HG03175 (cell line): ENCODE measurements around the gene FGF21.

Experiments used
- ATAC-seq: cut with Tn5 transposase; IDR thresholded peaks from one replicate; pipeline ENCODE4 v1.9.1; 2021; ENCODE audit warnings: mild to moderate bottlenecking, moderate library complexity; ENCODE audit not compliant: unreplicated experiment

Gene FGF21

DNA sequence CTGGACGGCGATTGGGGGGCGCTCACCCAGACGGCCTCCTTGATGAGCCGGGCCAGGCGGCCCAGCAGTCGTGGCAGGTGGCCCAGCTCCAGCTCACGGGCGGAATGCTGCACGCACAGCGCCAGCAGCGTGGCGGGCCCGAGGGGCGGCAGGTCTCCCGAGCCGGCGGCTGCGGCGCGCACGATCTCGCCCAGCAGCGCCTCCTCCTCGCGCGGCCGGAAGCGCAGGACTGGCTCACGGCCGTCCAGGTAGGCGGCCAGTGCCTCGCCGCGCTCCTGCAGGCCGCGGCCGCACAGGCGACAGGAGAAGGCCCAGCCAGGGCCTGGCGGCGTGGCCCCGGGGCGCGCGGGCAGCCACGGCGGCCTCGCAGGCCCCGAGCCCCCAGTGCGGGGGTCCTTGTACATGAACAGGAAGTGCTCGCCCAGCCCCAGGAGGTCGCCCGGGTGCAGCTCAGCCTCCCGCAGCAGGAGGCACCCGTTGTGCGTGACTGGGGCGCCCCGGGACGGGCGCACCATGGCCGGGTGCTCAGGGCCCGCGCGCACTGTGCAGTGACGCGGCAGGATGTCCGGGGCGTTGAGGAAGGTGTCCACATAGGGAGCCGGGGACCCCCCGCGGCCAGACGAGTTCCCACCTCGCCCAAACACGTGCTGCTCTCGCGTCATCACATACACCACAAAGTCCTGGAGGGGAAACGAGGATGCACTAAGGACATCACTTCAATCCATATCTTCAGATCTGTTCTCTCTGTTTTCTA lies 26.2 kb upstream of the FGF21 start:
- no peak for ATAC-seq

DNA sequence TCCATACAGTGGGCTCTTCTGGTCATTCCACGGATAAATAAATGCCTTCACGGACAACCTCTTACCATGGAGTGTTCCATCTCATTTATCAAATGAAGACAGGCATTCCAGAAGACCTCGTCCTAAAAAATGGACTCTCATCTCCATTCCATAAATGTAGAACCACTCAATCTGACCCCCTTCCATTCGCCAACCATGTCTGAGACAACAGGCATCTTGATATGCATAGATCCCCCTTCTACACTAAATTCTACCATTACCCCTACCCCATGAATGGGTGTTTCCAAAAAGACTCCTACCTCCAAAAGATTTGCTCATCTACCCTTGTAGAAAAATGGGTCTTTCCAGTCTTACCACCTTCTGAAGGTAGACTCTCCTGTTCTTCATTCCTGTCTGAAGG lies 23.9 kb upstream of the FGF21 start:
- ATAC-seq, result no peak

DNA sequence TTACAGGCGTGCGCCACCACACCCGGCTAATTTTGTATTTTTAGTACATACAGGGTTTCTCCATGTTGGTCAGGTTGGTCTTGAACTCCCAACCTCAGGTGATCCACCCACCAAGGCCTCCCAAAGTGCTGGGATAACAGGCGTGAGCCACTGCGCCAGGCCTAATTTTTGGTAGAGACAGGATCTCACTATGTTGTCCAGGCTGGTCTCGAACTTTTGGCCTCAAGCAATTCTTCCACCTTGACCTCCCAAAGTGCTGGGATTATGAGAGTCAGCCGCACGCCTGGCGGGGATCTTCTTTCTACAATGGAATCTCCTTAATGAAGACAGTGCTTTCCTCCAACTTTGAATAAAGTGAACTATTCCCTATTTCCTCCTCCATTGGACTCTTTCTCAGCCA lies 20.7 kb upstream of the FGF21 start:
- ATAC-seq, result no peak

DNA sequence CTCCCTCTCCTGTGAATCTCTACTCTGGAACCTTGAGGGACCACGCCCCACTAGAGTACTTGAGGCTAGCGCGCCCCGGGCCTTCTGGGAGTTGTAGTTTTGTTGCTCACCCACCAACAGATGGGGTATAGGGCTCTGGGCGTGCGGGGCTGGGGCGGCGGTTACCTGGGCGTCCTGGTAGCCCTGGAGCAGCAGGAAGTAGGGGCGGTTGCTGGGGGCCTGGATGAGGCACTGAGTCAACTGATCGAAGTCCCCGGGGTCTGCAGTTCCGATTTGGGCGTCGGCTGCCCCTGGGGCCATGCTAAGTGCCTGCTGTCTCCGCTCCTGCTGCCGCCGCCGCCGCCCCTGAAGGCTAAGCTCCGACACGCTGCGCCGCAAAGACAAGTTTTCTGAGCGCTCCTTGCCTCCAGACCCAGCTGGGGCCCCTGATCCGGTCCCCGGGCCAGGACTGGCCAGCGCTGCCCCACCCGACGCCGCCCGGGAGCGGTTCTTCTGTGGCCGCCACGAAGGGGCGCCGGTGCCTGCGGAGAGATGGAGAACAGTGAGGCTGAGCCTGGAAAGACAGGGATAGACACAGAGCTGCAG lies 20.2 kb upstream of the FGF21 start:
- no peak for ATAC-seq

DNA sequence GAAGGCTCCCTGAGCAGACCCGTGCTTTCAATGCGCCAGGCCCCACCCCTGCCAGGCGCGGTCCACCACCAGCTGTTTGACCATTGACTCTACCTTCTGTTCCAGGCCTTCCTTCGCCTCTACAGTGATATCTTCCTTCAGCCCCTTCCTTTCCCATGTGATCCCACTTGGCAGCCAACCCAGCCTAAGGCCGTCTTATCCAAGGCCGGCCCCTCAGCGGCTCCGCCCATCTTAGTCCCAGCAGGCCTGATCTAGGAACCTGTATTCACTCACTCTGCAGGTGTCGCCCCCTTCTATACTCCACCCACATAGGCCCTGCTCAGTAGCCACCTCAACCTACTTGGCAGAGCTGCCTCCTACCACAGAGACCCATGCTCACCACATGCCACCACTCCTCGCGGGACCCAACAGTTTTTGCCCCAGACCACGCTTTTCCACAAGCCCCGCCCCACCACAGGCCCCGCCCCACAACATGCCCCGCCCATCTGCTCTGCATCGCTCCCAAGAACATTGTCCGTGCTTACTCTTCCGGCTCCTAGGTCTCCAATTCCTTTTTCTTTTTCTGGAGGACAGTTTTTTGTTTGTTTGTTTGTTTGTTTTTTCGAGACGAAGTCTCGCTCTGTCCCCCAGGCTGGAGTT lies 17.8 kb upstream of the FGF21 start:
- no peak for ATAC-seq

DNA sequence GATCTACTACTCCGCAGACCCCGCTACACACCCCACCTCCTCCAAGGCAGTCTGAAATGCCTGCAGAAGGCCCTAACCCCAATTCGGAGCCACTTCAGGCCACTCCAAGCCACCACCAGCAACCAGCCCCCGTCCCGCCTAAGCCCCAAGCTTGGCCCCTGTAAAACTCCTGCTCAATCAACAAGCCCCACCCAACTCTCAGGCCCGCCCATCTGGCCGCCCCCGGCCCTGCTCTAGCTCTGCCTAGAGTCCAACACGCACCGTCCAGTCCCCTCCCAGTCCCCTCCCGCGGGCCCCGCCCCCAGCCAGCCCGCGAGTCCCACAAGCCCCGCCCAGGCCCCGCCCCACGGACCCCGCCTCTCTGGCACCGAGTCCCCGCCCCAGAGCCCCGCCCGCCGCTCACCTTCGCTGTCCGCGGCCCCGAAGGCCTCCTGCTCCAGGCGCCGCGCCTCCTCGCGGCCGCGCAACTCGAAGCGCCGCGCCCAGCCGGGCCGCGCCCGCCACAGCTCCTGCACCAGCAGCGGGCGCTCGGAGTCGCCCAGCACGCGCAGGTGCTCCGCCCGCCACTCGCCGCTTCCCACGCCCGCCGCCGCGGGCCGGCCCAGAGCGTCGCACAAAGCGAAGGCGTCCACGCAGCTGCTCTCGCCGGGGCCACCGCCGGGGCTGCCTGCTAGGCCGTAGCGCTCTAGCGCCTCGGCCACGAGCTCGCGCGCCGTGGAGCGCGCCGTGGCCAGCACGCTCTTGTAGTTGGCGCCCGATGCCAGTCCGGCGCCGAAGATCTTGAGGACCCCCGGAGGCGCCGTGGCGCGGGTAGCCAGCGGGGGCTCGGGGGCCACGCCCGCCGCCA lies 16.5 kb upstream of the FGF21 start:
- peak; percentile 82 for ATAC-seq

DNA sequence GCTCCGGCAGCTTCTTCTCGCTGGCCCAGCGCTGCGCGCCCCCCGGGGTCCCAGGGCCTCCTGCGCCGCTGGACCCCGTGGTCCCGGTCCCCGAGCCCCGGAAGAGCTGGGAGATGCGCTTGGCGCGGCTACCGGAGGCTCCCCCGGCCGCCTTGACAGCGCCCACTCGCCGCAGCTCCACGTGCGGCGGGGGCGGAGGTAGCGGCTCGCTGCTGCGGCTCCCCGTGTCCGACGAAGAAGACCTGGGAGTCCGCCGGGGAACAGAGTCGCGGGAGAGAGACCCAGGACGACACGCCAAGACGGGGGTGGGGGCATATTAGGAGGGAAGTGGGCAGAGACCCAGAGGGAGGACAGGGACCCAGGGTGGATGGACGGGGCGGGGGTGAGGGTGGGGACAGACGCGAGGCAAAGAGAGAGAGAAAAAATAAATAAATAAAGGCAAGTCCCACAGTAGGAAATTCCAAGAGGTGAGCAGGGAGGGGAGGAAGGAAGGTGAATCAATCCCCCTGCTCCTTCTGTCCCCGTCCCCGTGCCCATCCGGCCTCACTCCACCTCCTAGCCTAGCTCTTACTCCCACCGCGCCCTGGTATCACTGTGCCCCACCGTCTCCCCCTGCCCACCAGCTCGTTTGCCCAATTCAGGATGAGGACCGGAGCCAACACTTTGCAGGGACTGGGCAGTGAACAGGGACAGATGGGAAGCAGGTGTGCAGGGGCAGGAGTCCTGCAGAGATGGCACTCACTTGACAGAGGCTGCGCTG lies 15.7 kb upstream of the FGF21 start:
- no peak for ATAC-seq

DNA sequence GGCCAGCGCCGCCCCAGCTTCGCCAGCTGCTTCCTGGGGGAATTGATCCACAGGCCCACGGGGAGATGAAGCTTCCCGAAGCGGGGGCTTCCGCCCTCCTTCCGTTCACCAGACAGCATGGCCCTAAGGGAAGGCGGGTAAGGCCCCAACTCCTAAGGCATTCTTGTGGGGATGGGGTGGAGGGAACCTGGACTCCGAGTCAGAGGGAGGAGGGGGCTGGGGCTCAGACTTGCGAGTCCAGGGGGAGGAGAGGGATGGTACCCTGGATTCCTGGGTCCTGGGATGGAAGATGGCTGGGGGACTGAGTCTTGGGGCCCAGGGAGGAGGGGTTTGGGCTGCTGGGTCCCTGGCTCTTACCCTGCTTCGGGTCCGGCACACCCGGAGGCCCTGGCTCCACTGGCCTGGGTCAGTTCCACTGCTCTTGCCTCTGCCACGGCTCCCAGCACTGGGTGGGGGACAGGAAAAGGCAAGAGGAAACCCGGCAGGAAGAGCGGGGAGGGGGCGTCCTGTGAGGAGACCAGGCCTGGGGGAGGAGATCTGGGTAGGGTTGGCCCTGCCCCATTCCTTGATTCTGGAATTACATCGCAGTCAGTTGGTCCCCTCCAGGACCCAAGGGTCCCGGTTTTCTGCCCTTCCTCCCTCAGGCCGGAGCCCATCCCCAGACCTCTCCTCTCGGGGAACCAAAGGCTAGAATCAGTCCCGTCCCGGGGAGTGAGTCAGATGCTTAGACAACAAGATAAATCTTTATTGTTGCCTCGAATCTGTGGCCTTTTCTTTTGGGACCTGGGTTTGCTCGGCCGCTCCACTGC lies 15.0 kb upstream of the FGF21 start, which contains the start of gene RASIP1:
RASIP1 (minus strand) TSS at position 447 of the 809 bp plus-strand sequence; CDS start at position 119, 328 bp downstream.
- ATAC-seq, result no peak

DNA sequence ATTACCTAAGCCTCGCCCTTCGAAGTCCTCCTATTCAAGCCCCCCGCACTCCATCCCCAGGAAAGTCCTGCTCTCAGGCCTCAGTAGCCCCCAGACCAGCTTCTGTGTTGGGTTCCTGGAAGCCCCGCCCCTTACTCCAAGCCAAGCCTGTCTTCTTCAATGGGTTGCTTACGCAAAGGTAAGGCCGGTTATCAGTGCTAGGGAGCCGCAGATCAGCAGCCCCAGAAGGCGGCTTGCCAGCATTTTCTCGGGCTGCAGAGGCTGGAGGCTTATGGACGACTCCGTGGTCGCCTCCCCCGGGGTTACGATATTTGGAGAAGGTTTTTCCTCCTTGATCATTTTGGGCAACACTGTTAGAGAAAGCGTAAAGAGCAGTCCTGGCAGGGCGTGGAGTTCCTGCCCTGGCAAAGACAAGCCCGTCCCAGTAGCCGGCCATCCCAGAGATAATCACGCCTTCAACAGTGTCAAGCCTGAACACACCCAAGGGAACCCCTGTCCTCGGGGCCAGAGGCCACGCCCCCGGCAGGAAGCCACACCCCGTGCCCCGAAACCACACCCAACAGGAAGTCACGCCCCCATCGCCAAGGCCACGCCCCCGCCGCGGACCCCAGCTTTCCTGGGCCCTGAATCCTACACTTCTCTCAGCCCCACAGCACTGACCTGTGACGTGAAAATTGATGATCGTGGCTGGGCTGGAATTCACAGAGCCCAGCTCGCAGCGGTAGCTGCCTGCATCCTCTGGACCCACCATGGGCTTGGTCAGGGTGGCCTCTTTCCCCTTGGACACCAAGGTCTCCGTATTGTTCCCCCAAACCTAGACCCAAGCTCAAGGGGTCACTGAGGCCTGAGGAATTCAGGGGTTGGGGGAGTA lies 14.0 kb upstream of the FGF21 start:
- ATAC-seq, result no peak

DNA sequence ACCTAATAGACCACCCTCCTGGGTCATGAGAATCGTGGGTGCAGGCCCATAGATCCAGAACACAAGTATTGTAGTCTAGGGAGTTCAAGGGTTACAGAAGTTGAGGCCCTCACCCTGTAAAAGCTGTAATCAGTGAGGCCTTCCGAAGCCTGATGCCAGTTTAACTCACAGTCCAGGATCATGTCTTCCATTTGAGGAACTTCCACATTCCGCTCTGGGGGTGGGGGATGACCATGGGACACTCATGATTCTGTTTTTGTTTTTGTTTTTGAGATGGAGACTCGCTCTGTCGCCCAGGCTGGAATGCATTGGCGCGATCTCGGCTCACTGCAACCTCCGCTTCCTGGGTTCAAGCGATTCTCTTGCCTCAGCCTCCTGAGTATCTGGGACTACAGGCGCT lies 13.2 kb upstream of the FGF21 start:
- ATAC-seq, result no peak

DNA sequence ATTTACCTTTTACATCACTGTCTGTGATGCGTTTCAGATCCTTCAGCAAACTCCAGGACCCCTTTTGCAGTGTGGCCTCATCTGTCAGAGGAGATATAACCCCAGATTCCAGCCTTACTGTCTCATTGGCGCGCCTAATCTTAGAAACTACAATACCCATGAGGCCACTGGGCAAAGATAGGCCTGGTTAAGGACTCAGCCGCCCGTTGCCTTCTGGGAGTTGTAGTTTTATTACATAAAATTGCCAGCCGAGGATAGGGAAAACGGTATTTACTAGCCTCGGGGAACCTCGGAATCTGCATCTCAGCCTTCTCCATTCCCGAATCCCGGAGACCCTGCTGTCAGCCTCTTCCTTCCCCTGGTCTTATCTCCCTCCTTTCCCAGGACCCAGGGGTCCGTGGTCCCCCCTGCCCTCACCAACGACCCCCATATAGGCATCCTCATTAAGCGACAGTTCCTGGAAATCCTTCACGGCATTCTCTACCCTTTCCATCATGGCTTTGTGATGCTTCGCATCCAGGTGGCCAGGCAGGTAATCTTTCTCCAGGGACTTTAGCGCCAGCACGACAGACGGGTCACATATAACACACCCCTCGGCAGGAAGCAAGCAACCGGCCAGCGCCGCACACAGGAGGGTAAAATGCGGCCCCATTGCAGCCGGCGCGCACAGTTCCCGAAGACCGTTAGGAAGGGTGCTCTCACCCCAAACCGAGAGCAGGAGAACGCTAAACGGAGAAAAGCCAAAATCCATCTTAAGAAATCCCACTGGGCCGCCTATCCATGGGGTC lies 9.9 kb upstream of the FGF21 start:
- no peak for ATAC-seq

DNA sequence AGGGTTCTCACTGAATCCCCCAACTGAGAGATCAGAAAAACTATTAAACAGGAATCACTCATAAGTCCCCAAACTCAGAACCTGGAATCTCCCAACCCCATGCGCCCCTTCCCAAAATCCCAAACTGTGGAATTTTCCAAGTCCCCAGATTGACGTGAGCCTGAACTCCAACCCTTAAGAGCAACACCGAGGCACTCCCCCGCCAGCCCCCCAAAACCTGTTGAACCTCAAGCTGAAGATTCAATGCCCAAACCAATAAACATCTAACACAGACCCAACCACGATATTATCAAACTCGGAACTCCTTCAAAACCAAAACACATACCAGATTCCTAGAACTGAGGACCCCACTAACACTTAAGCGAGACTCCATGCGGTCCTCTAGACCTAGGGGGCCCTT lies 9.2 kb upstream of the FGF21 start:
- ATAC-seq, result no peak

DNA sequence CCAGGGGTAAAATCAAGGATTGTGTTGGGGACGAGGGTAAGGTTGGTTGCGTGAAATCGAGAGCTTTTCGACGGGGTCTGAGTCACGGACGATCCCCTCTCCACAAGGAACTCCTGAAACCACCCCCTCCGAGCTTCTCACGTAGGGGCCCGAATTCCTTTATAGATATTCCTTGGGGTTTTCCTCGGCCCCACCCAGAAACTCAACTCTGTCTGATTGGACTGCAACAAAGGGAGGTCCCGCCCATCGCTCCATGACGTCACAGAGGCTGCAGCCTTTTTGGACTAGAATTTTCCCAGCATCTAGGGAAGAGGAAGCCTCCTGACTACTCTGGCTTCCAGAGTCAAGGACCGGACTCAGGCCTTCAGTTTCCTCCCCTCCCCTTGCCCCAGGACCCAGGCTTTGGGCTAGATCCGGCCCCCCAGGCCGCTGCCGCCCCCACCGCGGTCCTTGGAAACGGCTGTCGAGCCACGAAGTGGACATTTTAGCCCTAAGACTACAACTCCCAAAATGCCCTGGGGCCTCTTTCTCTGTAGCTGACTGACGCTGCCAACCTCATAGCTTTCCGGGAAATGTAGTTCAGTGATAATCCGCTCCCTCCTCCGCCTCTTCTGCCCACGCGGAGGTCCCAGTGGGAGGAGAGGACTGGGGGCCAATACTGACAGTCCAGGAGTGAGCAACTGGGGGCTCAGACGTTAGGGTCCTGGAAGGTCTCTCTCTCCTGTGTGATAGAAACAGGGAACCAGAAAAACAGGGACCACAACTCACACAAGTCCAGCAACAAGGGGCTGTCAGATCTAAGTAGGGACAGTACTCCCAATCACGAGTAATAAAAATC lies 8.4 kb upstream of the FGF21 start, which contains the start of gene IZUMO1:
IZUMO1 (minus strand) TSS at position 172 of the 838 bp plus-strand sequence. CDS start 1,050 bp downstream, outside the sequence.
- ATAC-seq, result no peak

DNA sequence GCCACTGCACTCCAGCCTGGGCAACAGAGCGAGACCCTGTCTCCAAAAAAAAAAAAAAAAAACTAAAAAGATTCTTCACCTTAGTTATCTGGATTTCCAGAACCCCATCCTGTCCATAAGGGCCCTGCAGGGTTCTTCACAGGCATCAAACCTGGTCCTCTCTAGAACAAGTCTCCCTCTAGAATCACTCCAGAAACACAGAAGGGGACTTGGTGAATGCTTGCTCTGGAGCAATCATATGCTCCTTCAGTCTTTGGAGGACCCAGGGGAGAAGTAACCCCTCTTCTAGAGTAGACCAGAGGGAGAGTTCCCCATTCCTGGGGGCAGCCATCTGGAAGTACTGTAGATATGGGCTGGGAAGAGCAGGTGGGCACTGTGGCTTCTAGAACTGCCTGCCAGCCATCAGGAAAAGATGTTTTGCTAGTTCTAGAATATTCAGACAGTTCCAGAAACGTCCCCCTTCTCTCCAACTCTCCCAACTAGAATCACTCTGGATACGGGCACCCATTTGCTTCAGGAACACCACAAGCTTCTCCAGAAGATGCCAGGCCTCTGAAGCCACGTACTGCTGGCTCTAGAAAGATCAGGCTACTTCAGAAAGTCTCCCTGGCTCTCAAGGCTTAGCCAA lies 5.6 kb upstream of the FGF21 start:
- ATAC-seq, result no peak

DNA sequence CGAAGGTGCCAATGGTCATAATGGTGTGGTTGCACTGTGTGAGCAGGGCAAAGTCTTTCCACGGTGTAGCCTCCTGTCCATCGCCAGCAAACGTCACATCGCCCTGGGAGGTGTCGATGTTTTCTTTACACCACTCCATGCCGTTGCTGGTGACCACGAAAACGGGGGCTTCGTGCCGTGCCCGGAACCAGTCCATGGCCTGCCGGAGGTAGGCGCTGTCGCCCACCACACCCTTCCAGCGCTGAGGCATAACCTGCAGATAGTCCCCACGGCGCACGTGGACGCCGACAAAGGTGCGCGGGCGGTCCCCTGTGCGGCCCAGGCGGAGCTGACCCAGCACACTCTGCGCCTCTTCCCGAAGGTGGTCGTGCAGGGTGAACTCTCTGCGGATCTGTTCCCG lies 5.0 kb upstream of the FGF21 start:
- ATAC-seq, result no peak

DNA sequence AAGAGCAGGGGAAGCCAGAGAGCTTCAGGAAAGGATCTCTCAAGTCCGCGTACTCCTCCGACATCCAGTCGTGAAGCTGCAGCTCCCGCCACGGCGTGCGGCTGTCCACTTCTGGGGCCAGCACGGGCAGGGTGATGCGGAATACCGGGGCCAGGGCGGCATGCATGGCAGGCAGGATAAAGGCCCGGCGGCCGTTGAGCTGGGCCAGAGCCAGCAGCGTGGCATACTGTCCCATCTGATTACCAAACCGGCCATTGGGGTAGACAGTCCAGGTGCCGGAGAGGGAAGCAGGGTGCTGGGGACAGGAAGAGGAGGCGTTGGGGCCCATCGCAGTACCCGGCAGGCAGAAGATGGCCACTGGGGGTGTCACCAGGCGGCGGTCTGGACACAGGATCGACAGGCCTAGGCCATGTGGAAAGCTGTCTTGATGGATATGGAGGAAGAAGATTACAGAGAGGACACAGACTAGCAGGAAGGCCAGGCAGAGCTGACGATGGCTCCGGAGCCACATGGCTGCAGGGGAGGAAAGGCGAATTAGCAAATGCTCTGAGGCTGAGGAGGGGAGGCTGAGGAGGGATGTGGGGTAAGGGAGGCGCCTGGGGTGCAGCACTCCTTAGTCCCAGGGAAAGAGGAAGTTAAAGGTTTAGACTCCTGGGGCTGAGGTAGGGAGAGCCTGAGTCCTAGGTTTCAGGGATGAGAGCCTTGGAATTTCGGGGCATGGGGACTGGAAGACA lies 4.4 kb upstream of the FGF21 start:
- ATAC-seq, result no peak
